Activated CD4-positive, alpha-beta T cell treated with anti-CD3 and anti-CD28 coated beads, Interleukin-2, amount 50 U/mL, for 4 hours (primary cell): Measurements from ENCODE around the gene CENPO.

Experiments
- DNase-seq, 2 experiments: peaks; one replicate each; pipeline ENCODE4 v3.0.0-alpha.2; 2020

The CENPO gene

GRCh38 chr2:24866946-24867345, 73.7 kb downstream of the CENPO start:
- DNase-seq: no peak

- DNase-seq: no peak
Measured at GRCh38 chr2:24870440-24870839, 77.2 kb downstream of the CENPO start.

GRCh38 chr2:24870891-24871705, 77.9 kb downstream of the CENPO start:
- no peak for DNase-seq

GRCh38 chr2:24871852-24872333, 78.7 kb downstream of the CENPO start:
- DNase-seq: no peak
